ENCODE results near the gene IFIT5.

DNA sequence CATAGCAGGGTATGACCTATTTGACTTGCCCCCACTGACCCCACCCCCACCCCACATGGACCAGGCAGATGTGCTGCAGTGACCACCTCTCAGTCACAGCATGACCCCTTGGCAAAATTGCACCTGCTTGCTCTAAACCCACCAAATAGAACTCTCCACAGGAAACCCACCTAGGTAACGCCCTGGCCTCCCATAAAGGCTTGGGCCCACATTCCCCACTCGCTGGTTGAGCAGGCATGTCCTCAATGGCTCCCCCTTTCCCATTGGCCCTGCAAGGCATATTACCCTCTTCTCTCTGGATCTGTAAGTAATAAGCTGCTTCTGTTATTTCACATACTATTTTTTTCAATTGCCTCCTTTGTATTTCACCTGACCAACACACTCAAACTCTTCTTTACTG is 19.2 kb upstream of the IFIT5 start:
- TF ChIP-seq CTCF (IDR thresholded peaks at IDR 0.05) (no peak), POLR2A (IDR thresholded peaks at IDR 0.05) (no peak)
